SK-N-SH (cell line): ENCODE data around the gene HHAT.

ENCODE experiments used
- CHD2 ChIP-seq: fragments of 150-350 bp; IDR thresholded peaks from 2 replicates; pipeline ENCODE4 v1.6.1; 2018; ENCODE audit warnings: low read length; ENCODE audit not compliant: partially characterized antibody
- EZH2phosphoT487 ChIP-seq: fragments of 200-600 bp; sonication (generic); IDR thresholded peaks from 2 replicates; pipeline ENCODE4 v1.6.1; 2017; ENCODE audit warnings: low read depth, mixed run types, mild to moderate bottlenecking, antibody characterized with exemption, moderate library complexity, borderline replicate concordance
- FOSL2 ChIP-seq: IDR thresholded peaks from 2 replicates; pipeline ENCODE4 v1.4.0; 2012; ENCODE audit warnings: low read depth, mild to moderate bottlenecking, moderate library complexity, borderline replicate concordance
- MXI1 ChIP-seq: IDR thresholded peaks from 2 replicates; pipeline ENCODE4 v1.6.1; 2012; ENCODE audit warnings: mild to moderate bottlenecking, low read depth, low read length, improper control_type of control experiment
- POLR2AphosphoS5 ChIP-seq: IDR thresholded peaks from 2 replicates; pipeline ENCODE4 v1.6.1; 2012; ENCODE audit warnings: low read depth, low read length
- RAD21 ChIP-seq: IDR thresholded peaks from 2 replicates; pipeline ENCODE4 v1.6.1; 2012; ENCODE audit warnings: mild to moderate bottlenecking, low read length
- RFX5 ChIP-seq: IDR thresholded peaks from 2 replicates; pipeline ENCODE4 v1.6.1; 2012; ENCODE audit warnings: mild to moderate bottlenecking, improper control_type of control experiment, low read length
- TEAD4 ChIP-seq: IDR thresholded peaks from 2 replicates; pipeline ENCODE4 v1.4.0; 2012; ENCODE audit warnings: mild to moderate bottlenecking, borderline replicate concordance; ENCODE audit not compliant: insufficient read depth
- TF ChIP-seq, protein P1 (sequence below): fragments of 200-600 bp; sonication (generic); IDR thresholded peaks from 2 replicates; pipeline ENCODE4 v1.6.1; 2017; ENCODE audit warnings: antibody characterized with exemption, mild to moderate bottlenecking, moderate library complexity
- TF ChIP-seq, protein P2 (sequence below): IDR thresholded peaks from 2 replicates; pipeline ENCODE4 v1.4.0; 2012; ENCODE audit warnings: low read depth
- TF ChIP-seq, protein P3 (sequence below): fragments of 150-350 bp; IDR thresholded peaks from 2 replicates; pipeline ENCODE4 v1.6.1; 2017; ENCODE audit warnings: antibody characterized with exemption, low read length, low read depth, borderline replicate concordance
- TF ChIP-seq, protein P4 (sequence below): IDR thresholded peaks from 2 replicates; pipeline ENCODE4; 2012
- TF ChIP-seq, protein P5 (sequence below): IDR thresholded peaks from 2 replicates; pipeline ENCODE4 v1.4.0; 2012; ENCODE audit warnings: low read depth, borderline replicate concordance

DNA sequence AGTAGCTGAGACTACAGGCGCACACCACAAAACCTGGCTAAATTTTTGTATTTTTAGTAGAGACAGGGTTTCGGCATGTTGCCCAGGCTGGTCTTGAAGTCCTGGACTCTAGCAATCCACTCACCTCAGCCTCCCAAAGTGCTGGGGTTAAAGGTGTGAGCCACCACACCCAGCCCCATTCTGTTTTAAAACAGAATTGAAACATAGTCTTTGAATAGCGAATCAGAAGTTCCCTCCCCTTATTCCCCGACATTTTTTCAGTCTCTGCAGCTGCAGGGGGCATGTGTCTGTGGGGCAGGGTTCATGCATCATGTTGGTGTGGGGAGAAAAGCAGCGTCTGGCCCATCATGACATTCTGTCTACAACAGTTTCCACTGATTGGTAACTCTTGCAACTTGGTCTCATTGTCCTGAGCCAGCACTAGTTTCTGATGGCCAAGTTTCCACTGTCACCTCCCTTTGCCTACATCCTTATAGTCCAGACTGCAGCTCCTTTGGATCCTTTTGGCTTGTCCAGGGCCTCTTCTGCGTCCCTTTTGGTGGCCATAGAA is 15.6 kb upstream of the HHAT start:
- TF ChIP-seq FOSL2 (no peak), RFX5 (no peak), RAD21 (no peak), POLR2AphosphoS5 (no peak), TEAD4 (no peak), EZH2phosphoT487 (no peak), MXI1 (no peak), CHD2 (no peak)
- TF ChIP-seq, protein P1, sequence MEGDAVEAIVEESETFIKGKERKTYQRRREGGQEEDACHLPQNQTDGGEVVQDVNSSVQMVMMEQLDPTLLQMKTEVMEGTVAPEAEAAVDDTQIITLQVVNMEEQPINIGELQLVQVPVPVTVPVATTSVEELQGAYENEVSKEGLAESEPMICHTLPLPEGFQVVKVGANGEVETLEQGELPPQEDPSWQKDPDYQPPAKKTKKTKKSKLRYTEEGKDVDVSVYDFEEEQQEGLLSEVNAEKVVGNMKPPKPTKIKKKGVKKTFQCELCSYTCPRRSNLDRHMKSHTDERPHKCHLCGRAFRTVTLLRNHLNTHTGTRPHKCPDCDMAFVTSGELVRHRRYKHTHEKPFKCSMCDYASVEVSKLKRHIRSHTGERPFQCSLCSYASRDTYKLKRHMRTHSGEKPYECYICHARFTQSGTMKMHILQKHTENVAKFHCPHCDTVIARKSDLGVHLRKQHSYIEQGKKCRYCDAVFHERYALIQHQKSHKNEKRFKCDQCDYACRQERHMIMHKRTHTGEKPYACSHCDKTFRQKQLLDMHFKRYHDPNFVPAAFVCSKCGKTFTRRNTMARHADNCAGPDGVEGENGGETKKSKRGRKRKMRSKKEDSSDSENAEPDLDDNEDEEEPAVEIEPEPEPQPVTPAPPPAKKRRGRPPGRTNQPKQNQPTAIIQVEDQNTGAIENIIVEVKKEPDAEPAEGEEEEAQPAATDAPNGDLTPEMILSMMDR = no peak
- TF ChIP-seq, protein P2, sequence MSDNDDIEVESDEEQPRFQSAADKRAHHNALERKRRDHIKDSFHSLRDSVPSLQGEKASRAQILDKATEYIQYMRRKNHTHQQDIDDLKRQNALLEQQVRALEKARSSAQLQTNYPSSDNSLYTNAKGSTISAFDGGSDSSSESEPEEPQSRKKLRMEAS = no peak
- TF ChIP-seq, protein P3, sequence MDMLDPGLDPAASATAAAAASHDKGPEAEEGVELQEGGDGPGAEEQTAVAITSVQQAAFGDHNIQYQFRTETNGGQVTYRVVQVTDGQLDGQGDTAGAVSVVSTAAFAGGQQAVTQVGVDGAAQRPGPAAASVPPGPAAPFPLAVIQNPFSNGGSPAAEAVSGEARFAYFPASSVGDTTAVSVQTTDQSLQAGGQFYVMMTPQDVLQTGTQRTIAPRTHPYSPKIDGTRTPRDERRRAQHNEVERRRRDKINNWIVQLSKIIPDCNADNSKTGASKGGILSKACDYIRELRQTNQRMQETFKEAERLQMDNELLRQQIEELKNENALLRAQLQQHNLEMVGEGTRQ = no peak
- TF ChIP-seq, protein P4, sequence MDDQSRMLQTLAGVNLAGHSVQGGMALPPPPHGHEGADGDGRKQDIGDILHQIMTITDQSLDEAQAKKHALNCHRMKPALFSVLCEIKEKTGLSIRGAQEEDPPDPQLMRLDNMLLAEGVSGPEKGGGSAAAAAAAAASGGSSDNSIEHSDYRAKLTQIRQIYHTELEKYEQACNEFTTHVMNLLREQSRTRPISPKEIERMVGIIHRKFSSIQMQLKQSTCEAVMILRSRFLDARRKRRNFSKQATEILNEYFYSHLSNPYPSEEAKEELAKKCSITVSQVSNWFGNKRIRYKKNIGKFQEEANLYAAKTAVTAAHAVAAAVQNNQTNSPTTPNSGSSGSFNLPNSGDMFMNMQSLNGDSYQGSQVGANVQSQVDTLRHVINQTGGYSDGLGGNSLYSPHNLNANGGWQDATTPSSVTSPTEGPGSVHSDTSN = no peak
- TF ChIP-seq, protein P5, sequence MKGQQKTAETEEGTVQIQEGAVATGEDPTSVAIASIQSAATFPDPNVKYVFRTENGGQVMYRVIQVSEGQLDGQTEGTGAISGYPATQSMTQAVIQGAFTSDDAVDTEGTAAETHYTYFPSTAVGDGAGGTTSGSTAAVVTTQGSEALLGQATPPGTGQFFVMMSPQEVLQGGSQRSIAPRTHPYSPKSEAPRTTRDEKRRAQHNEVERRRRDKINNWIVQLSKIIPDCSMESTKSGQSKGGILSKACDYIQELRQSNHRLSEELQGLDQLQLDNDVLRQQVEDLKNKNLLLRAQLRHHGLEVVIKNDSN = no peak
